Brain microvascular endothelial cell (primary cell): Measurements from ENCODE around the gene PHF3.
A peak's percentile ranks its signal among the peaks of the same experiment; 100 is the strongest.
"Not testable (repeated sequence)": the region's sequence is repeated elsewhere in the genome, so short reads cannot be mapped to it uniquely, and the experiment has no call there.

ENCODE experiments used
- DNase-seq: peaks from one replicate; pipeline ENCODE4 v3.0.0-alpha.2; 2020
- H3K27ac ChIP-seq: fragments of 250-450 bp; sonication (Bioruptor Pico); 2 replicates; pipeline ENCODE4 v1.5.1; 2020; ENCODE audit warnings: mild to moderate bottlenecking, moderate library complexity
- H3K27me3 ChIP-seq: fragments of 250-450 bp; sonication (Bioruptor Pico); replicated peaks from 2 replicates; pipeline ENCODE4 v1.5.1; 2020; ENCODE audit warnings: mild to moderate bottlenecking
- H3K36me3 ChIP-seq: fragments of 250-450 bp; sonication (Bioruptor Pico); replicated peaks from 2 replicates; pipeline ENCODE4 v1.5.1; 2020; ENCODE audit warnings: mild to moderate bottlenecking
- H3K4me3 ChIP-seq: 2 replicates; pipeline ENCODE4 v1.5.1; 2011; ENCODE audit warnings: low read depth, mild to moderate bottlenecking, control low read depth, low read length, moderate library complexity
- in situ Hi-C: cut with HindIII; loops from 2 replicates; pipeline ENCODE4 v1.10.0; 2017; ENCODE audit warnings: low sequenced_read_pairs, low pct_ligation_motif_present
- TF ChIP-seq, protein P1 (sequence below): IDR thresholded peaks from 2 replicates; pipeline ENCODE4 v1.5.1; 2011; ENCODE audit warnings: low read depth, mild to moderate bottlenecking, moderate library complexity, low read length, control low read depth, inconsistent platforms; ENCODE audit errors: missing control alignments

The PHF3 gene

DNA sequence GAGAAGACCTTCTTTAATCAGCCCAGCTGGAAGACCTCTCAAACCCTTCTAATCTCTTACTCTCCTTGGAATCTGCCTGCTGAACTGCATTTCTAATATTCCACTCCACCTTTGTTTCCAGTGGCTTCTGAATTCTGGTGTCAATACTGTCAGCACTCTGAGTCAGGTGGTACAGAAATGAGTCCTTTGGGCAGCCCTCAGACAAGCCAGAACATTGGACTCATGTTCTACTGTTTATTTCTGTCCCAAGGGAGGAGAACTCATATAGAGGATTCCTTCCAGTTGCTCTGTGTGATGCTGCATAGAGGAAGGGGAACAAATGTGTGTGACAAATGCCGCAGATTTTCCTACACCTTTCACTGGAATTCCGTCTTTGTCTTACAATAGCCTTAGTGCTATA is 114.8 kb downstream of the PHF3 start:
- no peak overlapping the region for H3K27ac ChIP-seq
- TF ChIP-seq, protein P1, sequence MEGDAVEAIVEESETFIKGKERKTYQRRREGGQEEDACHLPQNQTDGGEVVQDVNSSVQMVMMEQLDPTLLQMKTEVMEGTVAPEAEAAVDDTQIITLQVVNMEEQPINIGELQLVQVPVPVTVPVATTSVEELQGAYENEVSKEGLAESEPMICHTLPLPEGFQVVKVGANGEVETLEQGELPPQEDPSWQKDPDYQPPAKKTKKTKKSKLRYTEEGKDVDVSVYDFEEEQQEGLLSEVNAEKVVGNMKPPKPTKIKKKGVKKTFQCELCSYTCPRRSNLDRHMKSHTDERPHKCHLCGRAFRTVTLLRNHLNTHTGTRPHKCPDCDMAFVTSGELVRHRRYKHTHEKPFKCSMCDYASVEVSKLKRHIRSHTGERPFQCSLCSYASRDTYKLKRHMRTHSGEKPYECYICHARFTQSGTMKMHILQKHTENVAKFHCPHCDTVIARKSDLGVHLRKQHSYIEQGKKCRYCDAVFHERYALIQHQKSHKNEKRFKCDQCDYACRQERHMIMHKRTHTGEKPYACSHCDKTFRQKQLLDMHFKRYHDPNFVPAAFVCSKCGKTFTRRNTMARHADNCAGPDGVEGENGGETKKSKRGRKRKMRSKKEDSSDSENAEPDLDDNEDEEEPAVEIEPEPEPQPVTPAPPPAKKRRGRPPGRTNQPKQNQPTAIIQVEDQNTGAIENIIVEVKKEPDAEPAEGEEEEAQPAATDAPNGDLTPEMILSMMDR, result no peak
- H3K27me3 ChIP-seq, result no peaks in the 10 kb centered on the region
- H3K36me3 ChIP-seq, result no peaks in the 10 kb centered on the region
- no peak for DNase-seq
- no peak overlapping the region for H3K4me3 ChIP-seq
- in situ Hi-C loops, result no loop called here

DNA sequence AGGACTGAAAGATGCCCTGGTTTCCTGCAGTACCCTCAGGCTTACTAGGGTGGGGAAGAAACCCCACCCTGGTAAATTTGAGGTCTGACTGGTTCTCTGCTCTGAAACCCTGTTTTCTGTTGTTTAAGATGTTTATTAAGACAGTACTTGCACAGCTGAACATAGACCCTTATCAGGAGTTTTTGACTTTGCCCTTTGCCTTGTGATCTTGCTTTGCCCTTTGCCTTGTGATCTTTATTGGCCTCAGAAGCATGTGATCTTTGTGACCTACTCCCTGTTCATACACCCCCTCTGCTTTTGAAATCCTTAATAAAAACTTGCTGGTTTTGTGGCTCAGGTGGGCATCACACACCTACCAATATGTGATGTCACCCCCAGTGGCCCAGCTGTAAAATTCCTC is 121.7 kb downstream of the PHF3 start:
- H3K27me3 ChIP-seq, DNase-seq, H3K4me3 ChIP-seq, in situ Hi-C loops, H3K27ac ChIP-seq, H3K36me3 ChIP-seq: not testable (repeated sequence)

DNA sequence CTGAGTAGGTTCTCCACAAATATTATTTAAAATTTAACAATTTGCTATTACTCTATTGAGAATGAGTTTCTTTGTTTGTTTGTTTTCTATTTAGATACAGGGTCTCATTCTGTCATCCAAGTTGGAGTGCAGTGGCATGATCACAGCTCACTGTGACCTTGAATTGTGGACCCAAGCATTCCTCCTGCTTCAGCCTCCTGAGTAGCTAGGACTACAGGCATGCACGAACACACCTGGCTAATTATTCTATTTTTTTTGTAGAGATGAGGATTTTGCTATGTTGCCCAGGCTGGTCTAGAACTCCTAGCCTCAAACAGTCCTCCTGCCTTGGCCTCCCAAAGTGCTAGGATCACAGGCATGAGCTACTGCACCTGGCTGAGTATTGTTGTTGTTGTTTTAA is 122.2 kb downstream of the PHF3 start:
- no peak overlapping the region for H3K4me3 ChIP-seq
- in situ Hi-C loops, result no loop called here
- no peak overlapping the region for H3K27ac ChIP-seq
- H3K36me3 ChIP-seq, result no peaks in the 10 kb centered on the region
- H3K27me3 ChIP-seq, result no peaks in the 10 kb centered on the region
- TF ChIP-seq, protein P1, result no peak
- no peak for DNase-seq

DNA sequence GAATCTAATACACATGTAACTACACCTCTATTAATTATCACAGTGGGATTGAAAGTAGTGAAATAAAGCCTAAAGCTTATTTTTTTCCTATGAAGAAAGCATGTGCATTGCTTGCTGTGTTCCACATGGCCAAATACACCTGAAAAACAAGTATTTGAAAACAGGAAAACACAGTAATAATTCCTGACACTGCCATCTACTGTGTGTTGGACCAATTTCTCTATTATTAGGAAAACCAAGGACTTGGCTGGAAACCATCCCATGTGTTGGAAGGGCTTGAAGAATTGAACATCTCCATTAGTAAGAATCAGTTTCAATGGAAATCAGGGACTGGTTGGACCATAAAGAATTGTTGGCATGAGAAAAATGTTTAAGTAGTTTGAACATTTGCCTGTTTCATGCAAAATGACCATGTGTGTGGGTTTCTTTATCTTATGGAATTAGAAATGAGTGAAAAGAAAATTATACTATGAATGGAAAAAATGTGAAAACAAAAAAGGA is 124.1 kb downstream of the PHF3 start:
- no peaks in the 10 kb centered on the region for H3K36me3 ChIP-seq
- in situ Hi-C loops, result no loop called here
- no peak overlapping the region for H3K27ac ChIP-seq
- H3K27me3 ChIP-seq, result no peaks in the 10 kb centered on the region
- TF ChIP-seq, protein P1, result no peak
- DNase-seq, result no peak
- no peak overlapping the region for H3K4me3 ChIP-seq

DNA sequence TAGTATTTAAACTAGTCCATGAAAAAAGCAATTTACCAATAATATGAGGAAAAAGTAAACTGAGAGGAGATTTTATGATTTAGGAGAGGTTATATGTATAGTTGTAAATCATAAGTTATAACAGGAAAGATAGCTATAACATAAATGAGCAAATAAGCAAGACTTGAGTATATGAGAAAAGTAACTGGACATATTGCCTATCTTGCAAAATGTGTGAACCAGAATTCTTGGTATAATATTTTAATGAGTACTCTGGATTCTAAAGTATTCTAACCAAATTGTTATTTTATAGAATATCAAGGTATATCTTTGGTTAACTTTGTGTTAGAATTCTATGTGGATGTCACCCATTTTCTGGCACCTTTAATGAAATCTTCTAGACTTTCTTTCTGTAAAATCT is 124.6 kb downstream of the PHF3 start:
- Histone ChIP-seq H3K27me3 (no peaks in the 10 kb centered on the region), H3K4me3 (no peak overlapping the region), H3K36me3 (no peaks in the 10 kb centered on the region), H3K27ac (no peak overlapping the region)
- no peak for DNase-seq
- in situ Hi-C loops, result no loop called here
- TF ChIP-seq, protein P1, result no peak

DNA sequence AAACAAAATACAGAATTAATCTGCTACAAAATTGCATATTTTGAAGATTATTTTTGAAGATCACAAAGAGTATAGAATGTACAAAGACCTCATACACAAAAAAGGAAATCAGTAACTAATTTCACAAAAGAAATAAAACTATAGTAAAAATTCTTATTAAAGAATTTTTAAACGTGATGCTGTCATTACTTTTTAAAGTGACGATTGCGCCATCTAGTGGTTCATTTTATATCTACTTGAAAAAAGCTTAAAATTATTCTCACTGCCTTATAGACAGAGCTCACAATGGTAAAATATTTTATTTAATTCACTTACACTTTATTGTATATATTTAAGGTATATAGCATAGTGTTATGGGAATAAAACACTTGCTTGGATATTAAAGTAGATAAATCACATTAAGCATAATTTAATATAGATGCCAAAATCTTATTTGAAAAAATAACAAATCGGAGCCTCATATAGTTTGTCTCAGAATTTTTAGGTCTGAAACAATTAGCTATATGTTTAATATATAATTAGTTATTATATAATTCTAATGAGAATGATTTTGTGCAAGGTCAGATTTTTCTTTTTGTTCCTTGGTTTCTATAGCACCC is 128.8 kb downstream of the PHF3 start:
- H3K27me3 ChIP-seq, result no peaks in the 10 kb centered on the region
- TF ChIP-seq, protein P1, result peak; percentile 10
- no peak overlapping the region for H3K4me3 ChIP-seq
- DNase-seq, result no peak
- in situ Hi-C loops, result no loop called here
- no peaks in the 10 kb centered on the region for H3K36me3 ChIP-seq
- no peak overlapping the region for H3K27ac ChIP-seq
